GM21825 (cell line): ENCODE measurements around the gene SIPA1L3.

Source experiments
- ATAC-seq: cut with Tn5 transposase; IDR thresholded peaks from one replicate; pipeline ENCODE4 v1.9.1; 2021; ENCODE audit warnings: mild to moderate bottlenecking, moderate library complexity; ENCODE audit not compliant: unreplicated experiment

Gene SIPA1L3

DNA sequence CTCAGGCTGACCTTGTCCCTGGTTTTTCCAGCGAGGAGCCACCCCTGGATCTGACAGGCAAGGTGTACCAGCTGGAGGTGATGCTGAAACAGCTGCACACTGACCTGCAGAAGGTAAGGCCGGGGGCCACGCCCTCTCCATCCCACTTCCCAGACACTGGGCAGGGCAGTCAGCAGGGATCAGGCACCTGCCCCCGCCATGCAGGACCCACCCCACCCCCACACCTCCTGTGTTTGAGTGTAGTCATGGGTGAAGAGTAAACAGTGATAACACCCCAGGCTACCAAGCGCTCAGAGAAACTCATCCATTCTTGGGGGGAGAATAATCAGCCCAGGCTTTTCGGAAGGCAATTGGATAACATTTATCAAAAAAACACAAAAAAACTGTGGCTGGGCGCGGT, 297.1 kb downstream of the SIPA1L3 start:
- ATAC-seq = no peak

DNA sequence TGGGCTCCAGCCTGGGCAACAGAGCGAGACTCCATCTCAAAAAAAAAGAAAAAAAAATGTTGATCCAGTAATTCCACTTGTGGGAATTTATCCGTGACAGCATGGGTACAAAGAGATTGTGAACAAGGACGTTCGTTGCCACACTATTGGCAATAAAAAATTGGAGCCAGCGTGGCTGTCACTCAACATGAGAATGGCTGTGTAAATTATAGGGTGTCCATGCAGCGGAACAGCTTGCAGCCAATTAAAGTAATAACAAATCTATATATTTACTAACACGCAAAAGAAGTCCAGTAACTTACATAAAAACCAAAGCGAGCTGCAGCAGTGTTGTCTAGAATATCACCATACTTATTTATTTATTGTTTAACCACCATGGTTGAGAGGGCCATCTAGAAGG, 297.7 kb downstream of the SIPA1L3 start:
- ATAC-seq = no peak

DNA sequence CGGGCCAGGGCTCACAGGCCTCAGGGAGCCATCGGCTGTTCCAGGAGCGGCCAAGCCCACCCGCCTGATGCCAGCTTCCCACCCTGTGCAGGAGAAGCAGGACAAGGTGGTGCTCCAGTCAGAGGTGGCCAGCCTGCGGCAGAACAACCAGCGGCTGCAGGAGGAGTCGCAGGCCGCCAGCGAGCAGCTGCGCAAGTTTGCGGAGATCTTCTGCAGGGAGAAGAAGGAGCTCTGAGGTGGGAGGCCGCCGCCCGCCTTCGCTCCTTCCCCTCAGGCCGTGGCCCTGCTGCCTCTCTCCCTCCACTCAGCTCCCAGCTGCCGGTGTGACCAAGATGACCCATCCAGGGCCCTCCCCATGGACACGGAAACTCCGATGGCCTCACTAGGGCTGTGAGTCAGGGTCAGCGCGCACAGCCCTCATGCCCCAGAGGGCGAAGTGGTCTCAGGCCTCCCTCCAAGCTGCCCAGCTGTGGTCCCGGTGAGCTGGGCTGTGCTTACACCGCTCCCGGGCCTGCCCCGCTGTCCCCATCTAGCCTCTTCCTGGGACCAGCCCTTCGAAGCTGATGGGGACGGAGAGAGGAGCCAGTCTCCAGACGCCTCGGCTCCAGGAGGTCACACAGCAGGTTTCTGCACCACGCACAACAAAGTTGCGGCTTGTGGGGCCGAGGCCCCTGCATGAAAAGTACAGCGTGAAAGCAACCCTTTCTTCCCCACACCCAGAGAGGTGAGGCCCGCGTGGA, 299.2 kb downstream of the SIPA1L3 start:
- ATAC-seq = no peak

DNA sequence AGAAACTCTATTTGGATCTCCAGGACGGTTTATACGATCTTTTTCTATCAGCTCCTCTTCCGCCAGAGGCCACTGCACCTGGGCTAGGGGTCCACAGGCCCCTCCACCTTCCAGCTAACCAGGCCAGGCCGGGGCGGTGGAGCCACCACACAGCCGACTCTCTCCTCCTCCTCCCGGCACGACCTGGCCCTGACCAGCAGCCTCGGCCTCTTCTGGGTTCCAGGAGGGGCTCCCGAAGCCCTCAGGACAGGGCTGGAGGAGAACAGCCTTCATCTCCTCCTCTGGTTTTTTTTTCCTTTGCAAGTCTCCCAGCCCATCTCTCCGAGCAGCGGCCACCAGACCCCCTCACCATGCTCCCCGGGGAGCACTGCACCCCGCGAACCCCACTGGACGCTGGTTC, 299.9 kb downstream of the SIPA1L3 start:
- no peak for ATAC-seq

DNA sequence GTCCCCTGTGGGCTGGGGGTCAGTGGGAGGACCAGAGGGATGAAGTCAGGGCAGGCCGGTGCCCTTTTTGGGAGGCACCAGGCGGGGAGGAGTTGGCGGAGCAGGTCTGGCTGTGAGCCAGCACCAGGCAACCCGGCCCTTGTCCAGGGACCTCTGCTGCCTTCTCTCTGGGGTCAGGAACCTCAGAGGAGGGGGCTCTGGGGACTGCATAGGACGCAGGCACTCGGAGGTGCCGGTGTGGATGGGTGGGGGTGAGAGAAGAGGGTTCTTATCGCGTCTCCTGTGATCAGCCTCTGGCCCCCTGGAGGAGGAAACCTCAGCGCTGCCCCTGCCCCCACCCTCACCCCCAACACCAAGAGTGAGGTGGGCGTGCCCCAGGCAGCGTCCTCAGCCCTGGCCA, 300.5 kb downstream of the SIPA1L3 start:
- no peak for ATAC-seq

DNA sequence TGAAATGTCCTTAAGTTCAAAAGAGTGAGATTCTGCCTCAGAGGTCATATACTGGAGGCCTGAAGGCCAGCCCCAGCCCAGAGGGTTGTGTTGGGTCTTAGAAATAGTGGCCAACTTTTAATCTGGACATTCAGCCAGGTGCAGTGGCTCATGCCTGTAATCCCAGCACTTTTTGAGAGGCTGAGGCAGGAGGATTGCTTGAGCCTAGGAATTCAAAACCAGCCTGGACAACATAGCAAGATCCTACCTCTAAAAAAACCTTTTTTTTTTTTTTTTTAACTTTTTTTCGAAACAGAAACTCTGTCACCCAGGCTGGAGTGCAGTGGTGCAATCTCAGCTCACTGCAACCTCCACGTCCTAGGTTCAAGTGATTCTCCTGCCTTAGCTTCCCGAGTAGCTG, 301.6 kb downstream of the SIPA1L3 start:
- no peak for ATAC-seq

DNA sequence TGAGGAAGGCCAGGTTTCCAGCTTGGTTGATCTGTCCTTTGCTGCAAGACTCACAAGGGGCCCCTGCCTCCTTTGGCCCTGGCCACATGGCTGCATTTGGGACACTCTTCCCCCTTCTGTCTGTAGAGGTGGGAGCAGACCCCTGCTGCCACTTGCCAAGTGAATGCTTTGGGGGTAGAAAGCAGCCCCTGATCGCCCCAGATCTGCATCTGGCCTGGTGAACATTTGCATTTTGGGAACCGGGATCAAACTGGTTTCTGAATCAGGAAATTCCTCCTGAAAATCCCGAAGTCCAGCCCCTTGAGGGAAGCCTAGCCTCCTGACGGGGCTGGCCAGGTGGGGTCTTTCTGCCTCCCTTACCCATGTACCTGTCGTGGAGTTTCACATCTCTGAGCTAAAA, 302.1 kb downstream of the SIPA1L3 start:
- no peak for ATAC-seq

DNA sequence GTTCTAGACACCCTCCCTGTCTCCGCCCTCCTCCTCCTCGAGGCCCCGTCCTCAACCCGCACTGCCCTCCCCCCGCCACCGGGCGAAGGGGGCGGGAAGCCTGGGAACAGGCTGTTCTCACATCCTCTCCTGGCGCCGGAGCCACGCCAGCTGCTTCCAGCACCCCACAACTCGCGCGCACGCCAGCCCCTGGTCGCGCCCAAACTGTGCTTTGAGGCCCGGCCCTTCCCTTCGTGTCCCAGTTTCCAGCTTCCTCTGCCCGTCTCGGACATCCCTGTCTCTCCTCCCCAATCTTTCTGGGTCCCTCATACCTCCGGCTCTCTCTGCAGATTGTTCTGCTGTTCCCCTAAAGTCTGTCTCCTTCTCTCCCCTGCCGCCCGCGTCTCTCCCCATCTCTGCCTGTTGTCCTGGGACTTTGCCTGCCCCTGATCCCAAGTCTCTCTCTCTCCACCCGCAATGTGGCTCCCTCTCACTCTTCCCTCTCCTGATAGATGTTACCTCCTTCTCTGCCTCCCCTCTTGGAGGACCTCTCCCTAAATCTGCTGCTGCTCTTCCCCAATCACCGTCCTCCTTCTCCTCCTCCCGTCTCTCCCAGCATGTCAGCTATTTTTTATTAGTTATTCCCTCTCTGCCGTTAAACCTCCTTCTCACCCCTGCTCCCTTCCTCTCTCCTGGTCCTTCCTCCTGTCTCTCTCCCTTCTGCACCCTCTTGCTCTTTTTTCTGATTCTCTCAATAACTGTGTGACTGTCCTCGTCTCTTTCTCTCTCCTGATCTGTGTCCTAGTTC, 302.9 kb downstream of the SIPA1L3 start:
- no peak for ATAC-seq

DNA sequence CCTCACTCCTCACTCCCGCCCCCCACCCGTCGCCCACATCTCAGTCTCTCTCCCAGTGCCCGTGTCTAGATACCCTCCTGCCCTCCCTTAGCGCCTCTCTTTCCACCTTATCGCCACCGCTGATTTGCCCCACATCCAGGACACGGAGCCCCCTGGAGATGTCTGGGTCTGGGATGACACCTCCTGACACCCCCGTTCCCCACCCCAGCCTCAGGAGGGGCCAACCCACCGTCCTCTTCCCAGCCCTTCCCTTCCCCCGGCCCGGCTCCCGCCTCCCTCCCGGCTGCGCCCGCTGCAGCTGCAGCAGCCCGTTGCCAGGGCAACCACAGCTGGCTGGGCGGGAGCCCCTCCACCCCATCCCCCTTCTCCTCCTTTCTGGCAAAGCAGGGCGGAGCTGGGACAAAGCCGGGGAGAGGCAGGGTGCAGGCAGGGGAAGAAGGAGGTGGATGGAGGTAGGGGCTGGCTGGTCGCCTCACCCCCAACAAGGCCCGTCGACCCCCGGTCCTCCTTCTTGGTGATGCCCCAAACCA, 303.5 kb downstream of the SIPA1L3 start:
- no peak for ATAC-seq

DNA sequence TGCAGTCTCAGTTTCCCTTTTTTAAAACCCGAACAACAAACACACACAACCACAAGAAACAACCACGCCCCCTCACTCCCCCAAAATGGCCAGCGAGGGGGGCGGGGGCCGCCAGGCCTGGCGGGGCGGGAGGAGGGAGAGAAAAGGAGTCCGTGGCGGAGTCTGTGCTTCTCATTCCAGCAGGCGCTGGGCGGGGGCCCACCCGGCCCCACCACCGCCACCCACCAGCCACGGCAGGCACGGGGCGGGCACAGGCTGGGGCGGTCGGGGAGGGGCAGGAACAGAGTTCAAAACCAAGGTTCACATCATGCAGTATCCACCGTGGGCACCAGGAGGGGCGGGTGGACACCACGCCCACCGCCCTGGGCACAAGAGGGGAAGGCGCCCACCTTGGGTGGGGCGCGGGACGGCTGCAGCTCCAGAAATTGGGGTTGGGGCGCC, 304.2 kb downstream of the SIPA1L3 start:
- no peak for ATAC-seq

DNA sequence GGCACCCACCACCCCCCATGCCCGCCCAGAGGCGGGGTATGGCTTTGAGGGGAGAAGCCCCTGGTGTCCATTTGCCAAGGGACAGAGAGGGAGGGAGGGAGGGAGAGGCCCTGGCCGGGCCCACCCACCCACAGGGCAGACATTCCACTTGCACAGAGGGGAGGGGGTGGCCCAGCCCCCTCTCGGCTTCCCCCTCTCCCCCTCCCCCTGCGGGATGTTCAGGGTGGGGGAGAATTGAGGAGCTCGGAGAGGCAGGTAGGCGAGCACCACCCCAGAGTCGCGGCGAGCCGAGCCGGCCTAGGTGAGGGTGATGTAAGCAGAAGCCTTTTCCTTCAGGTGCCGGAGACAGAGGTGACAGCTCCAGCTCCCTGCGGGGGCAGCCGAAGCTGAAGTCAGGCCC, 304.8 kb downstream of the SIPA1L3 start:
- no peak for ATAC-seq

DNA sequence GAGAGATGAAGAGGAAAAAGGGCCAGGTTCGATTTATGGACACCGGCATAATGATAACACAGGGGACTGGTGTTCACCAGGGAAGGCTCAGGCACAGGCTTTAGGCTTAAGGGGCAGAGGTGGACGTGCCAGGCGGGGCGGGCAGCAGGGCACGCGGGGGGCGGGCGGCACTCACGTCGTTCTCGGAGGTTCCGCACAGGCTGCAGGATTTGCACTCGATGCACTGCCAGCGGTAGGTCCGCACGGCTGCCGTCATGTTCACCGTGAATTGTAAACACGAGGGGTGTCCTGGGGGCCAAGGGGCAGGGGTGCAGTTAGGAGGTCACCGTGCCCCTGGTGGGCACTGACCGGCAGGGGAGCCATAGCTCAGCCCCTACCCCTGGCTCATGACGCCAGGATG, 306.5 kb downstream of the SIPA1L3 start:
- ATAC-seq = no peak

DNA sequence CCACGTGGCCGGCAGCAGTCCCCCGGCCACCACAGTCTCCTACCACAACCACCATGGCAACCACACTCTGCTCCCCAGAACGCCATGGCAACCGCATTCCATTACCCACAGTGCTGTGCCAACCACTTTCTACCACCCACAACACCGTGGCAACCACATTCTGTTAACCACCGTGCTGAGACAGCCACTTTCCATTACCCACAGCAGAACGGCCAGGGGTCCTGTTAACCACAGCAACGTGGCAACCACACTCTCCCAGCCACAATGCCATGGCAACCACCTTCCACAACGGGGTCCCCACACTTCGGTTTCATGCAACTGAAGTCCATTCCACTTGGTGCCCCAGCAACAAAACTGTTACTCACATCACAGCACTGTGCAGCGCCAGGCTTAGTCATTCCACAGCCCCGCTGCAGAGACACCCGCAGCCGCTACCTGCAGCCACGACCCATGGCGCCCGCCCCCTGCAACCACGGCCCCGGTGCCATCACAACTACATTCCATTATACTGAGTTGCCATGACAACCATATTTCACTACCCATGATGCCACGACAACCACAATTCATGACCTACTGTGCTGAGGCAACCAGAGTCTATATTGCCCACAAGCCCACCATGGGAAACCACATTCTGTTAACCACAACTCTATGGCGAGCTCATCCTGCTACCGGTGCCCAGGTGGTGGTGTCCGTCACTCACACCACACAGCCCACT, 307.1 kb downstream of the SIPA1L3 start:
- ATAC-seq = no peak

DNA sequence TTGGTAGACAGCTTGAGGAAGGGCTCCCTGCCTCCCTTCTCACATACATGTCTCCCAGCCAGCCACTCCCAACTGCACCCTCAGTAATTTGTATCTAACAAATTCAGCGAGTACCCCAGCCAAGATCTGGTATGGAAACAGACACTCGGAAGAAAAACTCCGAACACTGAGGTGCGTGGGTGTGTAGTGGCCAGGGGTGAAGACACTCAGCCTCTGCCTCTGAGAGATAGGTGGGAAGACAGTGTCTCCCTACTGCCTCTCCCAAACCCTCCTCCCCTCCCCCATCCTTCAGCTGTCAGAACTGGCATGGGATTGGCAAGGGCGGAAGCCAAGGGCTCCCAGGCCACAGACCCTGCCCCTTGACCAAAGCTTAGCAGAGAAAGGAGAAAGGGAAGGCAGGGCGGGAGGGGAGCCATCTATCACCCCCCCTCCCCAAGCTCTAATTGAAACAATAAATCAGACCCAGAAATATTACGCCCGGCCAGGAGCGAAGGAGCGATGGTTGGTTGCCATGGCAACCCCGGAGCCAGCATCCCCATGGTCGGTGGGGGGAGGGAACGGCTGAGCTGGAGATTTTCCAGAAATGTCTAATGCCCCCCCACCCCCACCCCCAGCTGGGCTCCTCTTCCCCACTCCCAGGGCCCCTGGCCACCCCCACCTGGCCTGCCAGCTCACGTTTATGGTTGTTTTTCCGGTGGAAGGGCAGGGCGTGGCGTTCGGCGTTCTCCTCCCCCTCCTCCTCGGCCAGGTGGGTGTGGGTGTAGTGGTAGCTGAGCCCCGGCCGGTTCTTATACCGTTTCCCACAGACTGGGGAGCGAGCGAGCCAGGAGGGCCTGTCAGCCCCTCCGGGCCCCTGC, 310.0 kb downstream of the SIPA1L3 start:
- no peak for ATAC-seq

DNA sequence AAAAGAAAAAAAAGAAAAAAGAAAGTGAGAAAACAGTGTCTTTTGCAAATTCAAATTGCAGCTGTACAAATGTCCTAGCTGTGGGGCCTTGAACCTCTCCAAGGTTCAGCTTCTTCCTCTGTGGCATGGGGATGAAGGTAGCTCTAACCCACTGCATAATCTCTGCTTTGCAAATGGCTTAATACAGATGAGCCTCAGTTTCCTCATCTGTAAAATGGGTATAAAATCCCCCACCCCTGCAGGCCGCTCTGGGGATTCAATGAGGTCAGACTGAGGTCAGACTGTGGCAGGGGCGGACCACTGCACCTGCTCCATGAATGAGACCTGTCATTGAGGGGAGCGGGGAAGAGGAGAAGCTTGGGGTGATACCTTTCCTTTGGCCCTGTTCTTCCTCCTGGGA, 311.2 kb downstream of the SIPA1L3 start:
- ATAC-seq = no peak

DNA sequence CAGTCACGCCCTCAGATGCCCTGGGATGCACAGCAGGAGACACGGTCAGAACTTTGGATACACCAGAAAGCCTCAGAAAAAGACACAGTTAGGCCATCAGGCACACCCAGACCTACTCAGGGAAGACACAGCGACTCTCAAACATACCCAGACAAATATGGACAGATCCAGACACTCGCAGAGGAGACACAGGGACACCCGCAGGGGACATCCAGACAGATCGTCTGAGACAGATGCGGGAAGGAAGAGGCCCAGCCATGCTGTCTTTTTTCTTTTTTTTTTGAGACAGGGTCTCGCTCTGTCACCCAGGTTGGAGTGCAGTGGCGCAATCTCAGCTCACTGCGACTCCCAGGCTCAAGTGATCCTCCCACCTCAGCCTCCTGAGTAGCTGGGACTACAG, 312.2 kb downstream of the SIPA1L3 start:
- no peak for ATAC-seq

DNA sequence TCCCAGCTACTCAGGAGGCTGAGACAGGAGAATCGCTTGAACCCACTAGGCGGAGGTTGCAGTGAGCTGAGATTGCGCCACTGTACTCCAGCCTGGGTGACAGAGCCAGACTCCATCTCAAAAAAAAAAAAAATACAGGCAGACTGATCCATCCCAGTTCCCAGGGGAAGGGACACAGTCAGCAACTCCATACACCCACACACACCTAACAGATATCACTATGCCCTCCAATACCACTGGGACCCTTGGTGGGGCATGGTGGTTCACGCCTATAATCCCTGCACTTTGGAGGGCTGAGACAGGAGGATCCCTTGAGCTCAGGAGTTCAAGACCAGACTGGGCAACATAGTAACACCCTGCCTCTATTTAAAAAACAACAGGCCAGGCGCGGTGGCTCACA, 314.4 kb downstream of the SIPA1L3 start:
- no peak for ATAC-seq

DNA sequence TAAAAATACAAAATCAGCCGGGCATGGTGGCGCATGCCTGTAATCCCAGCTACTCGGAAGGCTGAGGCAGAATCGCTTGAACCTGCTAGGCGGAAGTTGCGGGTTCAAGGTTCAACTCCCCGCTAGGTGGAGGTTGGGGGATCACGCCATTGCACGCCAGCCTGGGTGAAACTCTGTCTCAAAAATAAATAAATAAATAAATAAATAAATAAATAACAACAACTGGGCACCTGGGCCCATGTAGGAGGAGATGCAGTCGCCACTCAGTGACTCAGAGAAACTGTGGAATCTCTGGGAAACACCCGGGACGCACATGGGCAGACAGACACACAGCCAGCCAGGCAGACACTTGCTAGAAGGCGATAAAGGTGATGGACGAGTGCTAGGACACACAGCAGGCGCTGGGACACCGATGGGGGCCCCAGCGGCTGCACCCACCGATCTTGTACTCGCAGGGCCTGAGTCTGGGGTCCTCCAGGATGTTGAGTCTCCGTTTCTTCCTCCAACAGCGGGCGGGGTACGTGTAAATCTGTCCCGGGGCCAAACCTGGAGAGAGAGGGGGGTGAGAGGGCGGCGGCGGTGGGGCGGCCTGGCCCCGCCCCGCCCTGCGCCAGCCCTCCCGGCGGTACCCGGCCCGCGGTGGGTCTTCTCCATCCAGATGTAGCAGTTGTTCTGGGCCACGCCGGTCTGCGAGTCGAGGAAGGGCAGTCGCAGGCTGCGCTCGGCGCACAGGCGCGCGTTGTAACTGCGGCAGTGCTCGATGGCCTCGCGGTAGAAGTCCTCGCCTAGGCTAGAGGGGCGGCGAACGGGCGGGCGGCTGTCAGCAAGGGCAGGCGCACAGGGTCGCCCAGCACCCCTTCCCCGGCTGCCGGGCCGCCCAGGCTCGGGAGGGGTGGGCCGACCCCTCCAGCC, 315.2 kb downstream of the SIPA1L3 start:
- no peak for ATAC-seq

DNA sequence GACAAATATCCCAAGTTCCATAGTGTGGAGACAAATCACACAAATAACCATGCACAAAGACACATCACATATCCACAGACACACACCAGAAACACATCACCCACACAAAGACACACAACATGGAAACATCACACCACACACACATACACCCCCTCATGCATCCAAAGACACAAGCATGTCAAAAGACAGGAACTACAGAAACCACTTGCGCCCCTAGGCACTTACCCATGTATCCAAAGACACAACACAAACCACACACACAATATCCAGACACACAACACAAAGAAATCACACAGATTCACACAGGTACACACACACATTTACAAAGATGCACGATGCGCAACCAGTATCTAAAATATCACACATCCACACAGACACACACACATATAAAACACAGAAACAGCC, 316.1 kb downstream of the SIPA1L3 start:
- no peak for ATAC-seq

DNA sequence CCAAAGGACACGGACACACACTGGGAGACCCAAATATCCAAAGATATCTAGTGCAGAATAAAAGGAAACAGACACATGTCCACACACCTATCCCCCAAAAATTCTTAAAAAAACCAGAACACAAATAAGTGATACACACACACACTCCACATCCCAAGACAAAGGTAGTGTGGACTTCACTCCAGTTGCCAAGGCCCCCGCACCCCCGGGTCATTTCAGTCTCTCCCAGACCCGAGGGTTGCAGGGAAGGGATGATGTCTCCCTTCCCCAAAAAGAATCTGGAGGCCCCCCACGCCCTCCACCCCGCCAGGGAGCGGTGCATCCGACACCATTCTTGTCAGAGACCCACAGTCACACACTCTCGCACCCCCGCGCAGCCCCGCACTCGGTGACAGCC, 316.6 kb downstream of the SIPA1L3 start:
- ATAC-seq = no peak
